SK-MEL-5 (cell line): Measurements from ENCODE around the gene PPCS. TPM values are rescaled to one million over a fixed set of nuclear protein-coding genes. Genes with fewer than 3 reads are reported as not detected.
"Not testable (repeated sequence)": the region's sequence is repeated elsewhere in the genome, so short reads cannot be mapped to it uniquely, and the experiment has no call there.

Experiments used
- DNase-seq: peaks from one replicate; pipeline ENCODE4 v3.0.0-alpha.2; 2016; ENCODE audit warnings: low read depth, low spot score
- in situ Hi-C: cut with HindIII; loops from 2 replicates; pipeline ENCODE4 v1.10.0; 2016; ENCODE audit warnings: low sequenced_read_pairs, high pct_unique_total_duplicates, low pct_unique_long_range_greater_than_20kb
- small RNA-seq, 2 experiments: library from RNA; depleted of rRNA; stranded (forward); fragments of <200 nt; gene quantifications; one replicate each; pipeline ENCODE3, GENCODE V24; 2014
- total RNA-seq: library from RNA; depleted of rRNA; stranded (reverse); fragments of >200 nt; shearing (Covaris generic); gene quantifications from 2 replicates; pipeline ENCODE4 v1.2.3, GENCODE V29; 2014; rRNA removed

Gene PPCS
- total RNA-seq, 1 experiment from 2014 or later: 72.3 TPM

DNA sequence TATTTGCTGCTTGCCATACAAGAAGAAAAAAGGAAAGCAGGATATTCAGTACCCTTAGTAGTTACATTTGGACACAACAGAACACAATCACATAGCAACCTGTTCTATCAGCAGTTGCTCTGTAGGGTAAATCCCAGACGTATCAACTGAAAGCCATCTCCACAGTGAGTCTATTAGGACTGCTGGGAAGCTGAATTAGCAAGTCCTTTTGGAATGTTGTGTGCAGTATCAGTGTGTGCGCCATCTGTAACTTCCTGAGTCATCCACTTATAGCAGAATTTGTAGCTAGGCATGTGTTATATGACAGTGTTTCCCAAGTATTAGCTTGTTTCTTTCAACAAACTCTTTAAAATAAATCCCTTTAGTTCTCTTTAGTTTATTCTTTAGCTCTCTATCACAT is 28.0 kb downstream of the PPCS start:
- DNase-seq: no peak
- in situ Hi-C loops: no loop called here

DNA sequence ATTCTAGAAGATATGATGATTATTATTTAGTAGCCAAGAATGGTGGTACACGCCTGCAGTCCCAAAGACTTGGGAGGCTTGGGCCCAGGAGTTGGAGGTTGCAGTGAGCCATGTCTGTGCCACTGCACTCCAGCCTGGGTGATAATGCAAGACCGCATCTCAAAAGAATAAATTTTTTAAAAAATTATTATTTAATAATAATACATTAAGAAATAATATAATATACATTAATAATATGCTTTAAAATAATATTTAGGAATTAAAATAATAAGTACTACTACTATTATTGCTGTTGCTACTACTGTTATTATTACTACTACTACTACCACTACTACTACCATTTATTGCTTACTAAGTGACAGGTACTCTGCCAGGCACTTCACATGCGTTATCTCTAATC is 33.9 kb downstream of the PPCS start:
- in situ Hi-C loops: no loop called here
- DNase-seq: no peak

DNA sequence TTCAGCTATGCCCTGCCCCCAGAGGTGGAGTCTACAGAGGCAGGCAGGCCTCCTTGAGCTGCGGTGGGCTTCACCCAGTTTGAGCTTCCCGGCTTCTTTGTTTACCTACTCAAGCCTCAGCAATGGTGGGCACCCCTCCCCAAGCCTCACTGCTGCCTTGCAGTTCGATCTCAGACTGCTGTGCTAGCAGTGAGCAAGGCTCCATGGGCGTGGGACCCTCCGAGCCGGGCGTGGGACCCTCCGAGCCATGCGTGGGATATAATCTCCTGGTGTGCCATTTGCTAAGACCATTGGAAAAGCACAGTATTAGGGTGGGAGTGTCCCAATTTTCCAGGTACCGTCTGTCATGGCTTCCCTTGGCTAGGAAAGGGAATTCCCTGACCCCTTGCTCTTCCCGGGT is 45.7 kb downstream of the PPCS start:
- DNase-seq, in situ Hi-C loops: not testable (repeated sequence)

DNA sequence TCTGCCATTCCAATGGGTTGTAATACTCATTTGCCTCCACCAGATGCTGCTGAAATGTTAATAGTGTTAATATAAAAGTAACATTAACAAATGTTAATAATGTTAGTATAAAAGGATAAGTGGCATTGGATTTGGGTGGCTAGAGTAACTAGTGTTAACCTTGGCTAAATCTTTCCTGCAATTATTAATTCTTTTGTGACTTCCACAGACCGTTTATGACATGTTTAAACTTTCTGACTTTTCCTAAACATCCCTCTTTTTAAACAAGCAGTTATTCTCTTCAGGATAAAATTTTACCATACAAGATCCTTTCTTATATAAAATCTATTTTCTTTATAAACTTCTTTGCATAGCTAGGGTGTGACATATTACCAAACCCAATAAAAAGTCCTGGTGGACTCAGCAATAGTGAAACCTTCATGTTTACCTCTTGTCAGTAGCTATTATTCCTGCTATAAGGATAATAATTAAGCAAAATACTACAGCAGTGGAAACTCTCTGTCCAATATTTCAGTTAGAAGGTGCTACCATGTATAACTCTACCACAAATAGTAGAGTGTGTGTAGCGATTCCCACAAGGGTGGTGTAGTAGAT is 48.3 kb downstream of the PPCS start:
- in situ Hi-C loops: no loop called here
- no peak for DNase-seq

DNA sequence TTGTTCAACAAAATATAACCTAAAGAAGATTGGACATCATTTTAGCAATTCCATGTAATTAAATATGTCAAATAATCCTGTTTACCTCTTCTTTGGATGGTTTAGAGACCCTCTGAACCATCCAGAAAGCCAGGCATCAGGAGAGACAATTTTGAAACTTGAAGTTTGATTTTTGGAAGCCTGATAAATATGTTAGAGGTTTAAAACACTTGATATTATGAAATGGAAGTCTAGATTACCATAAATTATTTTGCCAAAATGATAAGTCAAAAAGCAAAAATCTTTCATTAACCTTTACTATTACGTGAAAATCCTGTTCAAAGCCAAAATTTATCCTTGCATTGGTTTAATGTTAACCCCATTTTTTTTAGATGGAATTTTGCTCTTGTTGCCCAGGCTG is 50.2 kb downstream of the PPCS start:
- no peak for DNase-seq
- in situ Hi-C loops: no loop called here

Small RNAs within 50 kb of the gene (small RNA-seq; reads per million reads assigned to genes)
- gene TMSB4XP1: 0 reads per million in 2 experiments

Other genes starting within 250 kb of the PPCS start
- 27.8 and 35.3 TPM in 2 replicates for gene FOXJ3, start 121.3 kb upstream of the PPCS start, total RNA-seq
- 0.35 and 0.50 TPM in 2 replicates for gene RIMKLA, start 75.8 kb upstream of the PPCS start, total RNA-seq
- 0.29 and 1.3 TPM in 2 replicates for gene ZMYND12, start 521 bp upstream of the PPCS start, total RNA-seq
- gene CCDC30, start 6.7 kb downstream of the PPCS start, total RNA-seq: 1.5 TPM in 2 replicates
- gene PPIH, start 201.9 kb downstream of the PPCS start, total RNA-seq: 25.8 and 30.3 TPM in 2 replicates
- gene YBX1, start 225.9 kb downstream of the PPCS start, total RNA-seq: 975 and 1,067 TPM in 2 replicates